SK-N-MC (cell line): ENCODE data around the gene LYSMD4.

ENCODE experiments used
- EZH2 ChIP-seq: fragments of 200-600 bp; sonication (generic); IDR thresholded peaks from one replicate; pipeline ENCODE4 v1.6.1; 2017; ENCODE audit warnings: antibody characterized with exemption
- POLR2AphosphoS5 ChIP-seq: IDR thresholded peaks from 2 replicates; pipeline ENCODE4 v1.6.1; 2012; ENCODE audit warnings: mild to moderate bottlenecking, low read depth, low read length, borderline replicate concordance

- TF ChIP-seq POLR2AphosphoS5 (no peak), EZH2 (no peak)
These were observed 3.5 kb upstream of the LYSMD4 start for GRCh38 chr15:99736702-99737101.
